GM12873 (cell line): Measurements from ENCODE around the gene ZFR2.

Source experiments
- CTCF ChIP-seq: IDR thresholded peaks from 2 replicates; pipeline ENCODE4 v1.5.1; 2012; ENCODE audit warnings: low read depth, mild to moderate bottlenecking, moderate library complexity, low read length, control low read depth; ENCODE audit not compliant: insufficient read depth; ENCODE audit errors: missing control alignments

The ZFR2 gene

DNA sequence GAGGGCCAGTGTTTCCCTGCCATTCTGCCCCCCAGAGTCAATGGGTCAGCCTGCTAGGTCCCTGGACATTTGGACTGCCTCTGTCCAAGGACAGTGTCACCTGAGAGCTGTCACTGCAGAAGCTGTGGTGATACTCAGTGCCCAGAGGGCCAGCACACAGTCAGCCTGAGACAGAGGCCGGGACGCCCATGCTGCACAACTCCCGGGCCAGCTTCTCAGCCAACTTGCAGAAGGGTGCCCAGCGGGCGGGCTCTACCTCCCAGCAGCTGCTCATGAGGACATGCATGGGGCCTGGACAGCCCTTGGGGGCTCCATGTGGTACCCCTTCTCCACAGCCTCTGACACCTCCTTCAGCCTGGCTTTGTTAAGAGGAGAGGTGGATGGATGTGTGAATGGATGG, 93.0 kb downstream of the ZFR2 start:
- TF ChIP-seq CTCF = no peak

GRCh38 chr19:3775374-3775711, 93.5 kb downstream of the ZFR2 start:
- no peak for TF ChIP-seq CTCF

- no peak for TF ChIP-seq CTCF
Measured at GRCh38 chr19:3774621-3775373, 94.0 kb downstream of the ZFR2 start.

- TF ChIP-seq CTCF = no peak
Measured at GRCh38 chr19:3773814-3774515, 94.9 kb downstream of the ZFR2 start.

DNA sequence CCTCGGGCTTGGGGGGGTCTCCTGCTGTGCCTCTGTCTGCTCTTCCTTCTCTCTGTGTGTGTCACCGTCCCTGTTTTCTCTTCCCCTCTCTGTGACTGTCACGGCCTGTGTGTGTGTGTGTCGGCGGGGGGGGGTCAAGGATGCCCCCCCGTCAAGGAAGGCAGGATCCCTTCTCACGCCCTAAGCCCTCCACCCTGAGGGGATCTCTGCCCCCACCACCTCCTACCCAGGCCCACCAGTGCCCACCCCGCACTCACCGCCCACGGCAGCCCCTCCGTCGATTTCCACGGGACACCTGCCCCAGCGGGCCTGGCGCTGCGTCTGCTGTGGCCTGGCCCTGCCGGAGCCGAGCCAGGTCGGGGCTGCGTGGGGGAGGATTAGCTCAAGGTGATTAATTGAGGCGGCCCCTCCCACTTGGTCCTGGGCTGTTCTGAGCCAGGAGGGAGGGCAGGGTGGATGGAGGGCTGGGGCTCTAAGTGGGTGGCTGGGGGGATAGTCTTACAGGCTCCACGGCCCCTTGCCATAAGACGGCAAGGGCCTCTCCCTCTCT, 96.9 kb downstream of the ZFR2 start, which contains the start of gene RAX2:
Gene RAX2, minus strand, starts transcription at position 323 of the 550 bp plus-strand sequence. CDS start 486 bp downstream, outside the sequence.
- TF ChIP-seq CTCF = no peak

DNA sequence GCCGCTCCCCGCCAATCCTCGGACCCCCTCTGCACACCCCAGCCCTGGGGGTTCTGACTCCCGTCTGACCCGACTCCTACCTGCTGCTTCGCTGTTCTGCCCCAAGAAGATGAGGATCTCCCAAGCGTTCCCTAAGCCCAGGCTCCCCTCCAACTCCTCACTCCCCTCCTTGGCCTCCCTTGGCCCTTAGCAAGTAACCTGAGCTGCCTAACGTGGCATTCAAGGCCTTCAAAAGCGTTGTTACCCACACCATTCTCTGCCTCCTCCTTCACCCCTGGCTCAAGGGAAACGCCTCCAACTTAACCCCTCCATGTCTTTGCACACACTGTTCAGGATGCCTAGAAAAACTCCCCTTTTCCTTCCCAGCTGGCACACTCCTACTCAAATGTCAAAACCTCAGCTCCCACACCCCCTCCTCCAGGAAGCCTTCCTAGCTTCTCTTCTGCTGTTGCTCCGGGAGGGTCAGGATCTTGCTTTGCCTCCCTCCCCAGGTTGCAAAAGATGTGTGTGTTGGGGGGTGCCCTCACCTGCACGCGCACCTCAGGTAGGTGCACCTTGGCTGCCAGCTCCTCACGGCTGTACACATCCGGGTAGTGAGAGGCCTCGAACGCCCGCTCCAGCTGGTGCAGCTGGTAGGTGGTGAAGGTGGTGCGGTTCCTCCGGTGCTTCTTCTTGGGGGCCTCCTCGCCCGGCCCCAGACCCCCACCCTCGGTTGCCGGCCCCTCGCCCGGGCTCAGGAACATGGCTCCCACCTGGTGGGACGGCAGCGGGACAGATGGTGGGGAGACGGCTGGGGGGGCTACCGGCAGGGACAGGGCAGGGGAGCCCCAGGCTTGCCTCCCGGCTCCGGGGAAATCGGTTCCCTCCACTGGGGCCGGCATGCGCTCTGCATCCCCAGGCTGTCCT, 97.6 kb downstream of the ZFR2 start:
- TF ChIP-seq CTCF = no peak
